GM18870 (cell line): ENCODE results near the gene ADGRD1.

Experiments used
- ATAC-seq: cut with Tn5 transposase; IDR thresholded peaks from one replicate; pipeline ENCODE4 v1.9.1; 2021; ENCODE audit warnings: moderate library complexity; ENCODE audit not compliant: unreplicated experiment

ADGRD1 gene

DNA sequence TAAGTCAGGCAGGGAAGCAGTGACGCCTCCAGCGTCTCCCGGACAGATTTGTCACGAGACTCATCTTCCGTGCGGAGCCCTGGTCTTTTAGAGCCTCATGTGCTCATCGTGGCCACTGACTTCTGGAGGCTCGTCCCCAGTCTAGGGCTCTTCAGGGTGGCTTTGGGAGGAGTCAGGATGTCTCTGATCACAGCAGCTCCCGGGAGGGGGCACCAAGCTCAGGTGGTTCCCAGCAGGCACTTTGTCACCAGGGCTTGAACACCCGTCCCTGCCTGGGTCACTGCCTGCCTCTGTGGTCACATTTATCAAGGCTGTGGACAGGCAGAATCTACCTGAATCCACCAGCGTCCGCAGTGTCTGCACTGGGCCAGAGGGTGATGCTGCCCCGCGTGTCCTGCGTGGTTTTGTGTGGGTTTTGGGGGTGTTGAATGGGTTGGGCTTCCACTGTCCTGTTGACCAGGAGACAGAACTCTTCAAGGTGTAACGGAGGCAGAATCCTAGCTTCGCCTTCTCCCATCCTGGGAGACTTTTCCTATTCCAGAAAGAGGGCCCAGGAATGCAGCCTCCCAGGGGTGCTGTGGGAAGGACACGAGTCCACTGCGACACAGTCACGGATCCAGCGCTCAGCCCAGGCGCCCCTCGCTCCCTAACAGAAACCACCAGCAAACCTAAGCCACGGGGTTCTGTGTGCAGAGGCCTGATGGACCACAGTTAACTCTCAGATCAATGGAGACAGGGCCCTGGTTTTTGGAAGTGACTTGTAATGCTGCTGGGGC is 132.3 kb downstream of the ADGRD1 start:
- ATAC-seq: no peak

DNA sequence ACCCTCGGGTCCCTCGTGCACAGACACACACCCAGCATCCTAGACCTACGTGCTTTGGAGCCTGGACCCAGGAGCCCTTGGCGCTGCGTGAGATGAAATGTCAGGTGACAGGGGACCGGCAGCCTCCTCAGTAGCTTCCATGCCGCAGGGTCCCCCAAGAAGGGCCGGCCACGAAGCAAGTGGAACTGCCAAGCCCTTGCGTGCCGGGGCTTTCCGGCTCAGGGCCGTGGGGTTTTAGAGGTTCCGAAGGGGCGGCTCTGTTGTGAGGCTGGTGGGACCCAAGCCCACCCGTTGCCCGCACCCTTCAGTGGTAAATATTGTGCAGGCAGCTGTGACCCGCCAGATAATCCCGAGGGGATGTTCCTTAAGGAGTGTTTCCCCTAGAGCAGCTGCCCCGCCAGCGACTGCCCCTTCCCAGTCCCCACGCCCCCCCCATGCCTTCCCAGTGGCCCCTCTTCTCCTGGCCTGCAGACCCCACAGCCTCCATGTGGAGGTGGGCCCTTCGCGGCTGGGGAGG is 133.7 kb downstream of the ADGRD1 start:
- ATAC-seq: no peak

DNA sequence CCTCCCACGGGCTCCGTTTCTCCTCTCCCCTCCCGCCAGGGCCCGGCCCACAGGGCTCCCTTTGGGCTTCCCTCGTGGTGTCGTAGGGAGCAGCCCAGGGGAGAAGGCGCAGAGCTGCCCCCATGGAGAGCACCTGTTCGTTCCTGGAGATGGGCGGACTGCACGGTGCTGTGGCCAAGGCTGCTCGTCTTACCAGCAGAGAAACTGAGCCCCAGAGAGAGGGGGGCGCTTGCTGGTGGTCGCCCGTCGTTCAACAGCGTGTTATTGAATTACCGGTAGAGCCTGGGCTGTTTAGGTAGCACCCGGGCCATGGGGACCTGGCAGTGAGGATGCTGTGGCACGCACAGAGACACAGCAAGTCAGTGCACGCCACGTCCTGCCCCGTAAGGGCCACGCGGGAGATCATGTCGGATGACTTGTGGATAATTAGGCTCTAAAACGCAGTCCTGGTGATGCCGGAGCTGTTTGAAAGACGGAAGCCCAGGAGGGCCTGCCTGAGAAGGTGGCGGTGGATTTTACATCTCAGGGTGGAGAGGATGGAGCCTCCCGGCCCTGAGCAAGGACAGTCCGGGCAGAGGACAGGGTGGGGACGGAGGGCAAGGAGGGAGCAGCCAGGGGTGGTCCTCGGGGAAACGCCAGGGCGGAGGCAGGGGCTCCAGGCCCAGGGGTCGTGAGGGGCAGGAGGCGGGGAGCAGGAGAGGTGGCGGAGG is 134.4 kb downstream of the ADGRD1 start:
- ATAC-seq: no peak

DNA sequence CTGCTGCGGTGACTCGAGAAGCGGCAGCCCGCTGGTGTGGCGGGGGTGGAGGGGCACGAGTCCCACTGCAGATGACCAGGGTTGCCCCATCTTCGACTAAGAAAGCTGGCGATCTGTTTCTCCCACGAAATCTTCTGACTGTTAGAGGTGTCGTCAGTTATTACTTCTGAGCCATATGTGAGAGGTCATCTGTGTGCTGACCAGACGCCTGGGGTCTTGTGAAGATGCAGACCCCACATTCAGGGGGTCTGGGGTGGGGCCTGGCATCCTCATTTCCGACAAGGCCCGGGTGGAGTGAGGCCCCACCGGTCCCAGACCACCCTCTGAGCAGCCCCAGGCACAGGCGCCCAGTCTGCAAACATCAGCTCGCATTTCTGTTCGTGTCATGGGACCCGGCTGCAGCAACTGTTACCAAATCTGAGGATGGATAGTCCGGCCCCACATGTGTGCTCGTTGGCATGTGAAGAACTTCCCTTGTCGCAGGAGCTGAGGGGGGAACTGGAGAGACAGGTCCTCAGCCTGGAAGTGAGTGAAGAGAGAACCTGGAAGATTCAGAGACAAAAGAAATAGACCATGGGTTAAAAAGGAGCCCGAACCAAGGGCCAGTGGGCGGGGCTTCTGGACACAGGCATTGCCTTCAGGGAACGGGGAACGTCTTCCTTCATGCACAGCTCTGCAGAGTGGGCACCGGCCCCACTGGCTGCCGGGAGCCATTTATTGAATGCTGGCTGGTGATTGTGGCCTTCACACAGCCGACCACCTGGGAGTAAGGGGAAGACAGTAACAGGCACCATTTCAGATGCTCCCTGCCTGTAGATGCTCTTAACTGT is 135.2 kb downstream of the ADGRD1 start:
- no peak for ATAC-seq

DNA sequence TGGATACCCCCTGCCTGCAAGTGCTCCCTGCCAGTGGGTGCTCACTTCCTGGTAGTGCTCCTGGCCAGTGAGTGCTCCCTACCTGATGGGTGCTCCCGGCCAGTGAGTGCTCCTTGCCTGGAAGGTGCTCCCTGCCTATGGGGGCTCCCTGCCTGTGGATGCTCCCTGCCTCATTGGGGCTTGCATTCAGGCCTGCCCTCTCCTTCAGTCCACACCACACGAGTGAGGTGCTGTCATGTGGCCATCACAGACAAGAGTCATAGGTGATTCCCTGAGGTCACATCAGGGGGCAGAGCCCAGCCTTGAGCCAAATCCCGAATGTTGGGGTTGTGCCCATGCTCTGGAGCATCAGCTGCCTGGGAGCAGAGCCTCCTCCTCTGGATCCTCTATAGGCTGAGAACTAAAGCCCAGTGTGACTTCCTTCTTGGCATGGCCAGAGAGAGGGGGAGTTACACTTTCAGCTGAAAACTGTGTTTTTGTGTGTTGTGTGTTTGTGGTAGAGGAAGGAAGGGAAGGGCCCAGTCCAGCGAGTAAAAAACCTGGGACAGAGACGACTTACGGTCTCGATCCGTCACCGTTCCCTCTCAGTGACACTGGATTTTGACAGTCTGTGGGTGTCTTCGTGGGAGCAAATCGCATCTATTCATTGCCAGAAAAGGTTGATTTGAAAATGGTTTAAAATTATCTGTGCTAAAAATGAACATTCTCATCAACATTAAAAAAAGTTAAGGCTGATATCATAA is 136.0 kb downstream of the ADGRD1 start:
- no peak for ATAC-seq

DNA sequence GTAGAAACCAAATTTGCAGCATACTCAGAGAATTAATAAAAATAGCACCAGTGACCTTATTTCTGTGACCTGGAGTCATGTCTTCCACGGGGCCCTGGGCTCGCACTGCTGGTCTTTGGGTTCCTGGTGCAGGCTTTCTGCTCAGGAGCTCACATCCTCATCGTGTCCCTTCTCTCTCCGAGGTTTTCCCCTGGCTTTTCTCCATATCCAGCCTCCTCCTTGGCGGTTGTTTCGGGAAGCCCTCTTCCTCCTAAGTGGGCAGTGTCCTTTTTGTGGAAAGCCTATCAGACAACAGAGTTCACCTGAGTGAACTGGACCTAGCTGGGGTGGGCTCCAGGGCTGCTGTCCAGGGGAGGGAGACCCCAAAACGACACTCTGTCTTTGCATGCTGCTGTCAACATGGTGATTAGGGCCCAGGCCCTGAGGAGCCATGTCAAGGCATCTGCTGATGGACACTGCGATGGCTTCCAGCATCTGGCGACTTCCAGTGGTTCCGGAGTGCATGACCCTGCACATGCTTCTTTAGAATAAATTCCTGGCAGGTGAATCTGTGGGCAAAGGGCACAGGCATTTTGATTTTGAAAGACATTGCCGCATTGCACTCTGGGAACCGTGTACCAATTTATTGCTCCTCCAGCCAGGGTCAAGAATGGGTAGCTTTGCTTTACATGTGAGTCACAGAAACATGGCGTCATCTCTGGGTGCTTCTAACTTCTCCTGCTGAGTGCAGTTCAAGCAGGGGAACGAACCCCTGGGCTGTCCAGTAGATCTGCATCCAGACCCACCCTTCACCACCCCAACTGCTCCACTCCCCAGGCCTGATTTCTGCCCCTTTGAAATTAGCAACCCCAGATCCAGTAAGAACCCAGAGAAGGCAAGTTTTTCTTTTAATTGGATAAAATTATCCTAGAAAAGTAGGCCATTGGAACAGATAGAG is 136.8 kb downstream of the ADGRD1 start:
- no peak for ATAC-seq

DNA sequence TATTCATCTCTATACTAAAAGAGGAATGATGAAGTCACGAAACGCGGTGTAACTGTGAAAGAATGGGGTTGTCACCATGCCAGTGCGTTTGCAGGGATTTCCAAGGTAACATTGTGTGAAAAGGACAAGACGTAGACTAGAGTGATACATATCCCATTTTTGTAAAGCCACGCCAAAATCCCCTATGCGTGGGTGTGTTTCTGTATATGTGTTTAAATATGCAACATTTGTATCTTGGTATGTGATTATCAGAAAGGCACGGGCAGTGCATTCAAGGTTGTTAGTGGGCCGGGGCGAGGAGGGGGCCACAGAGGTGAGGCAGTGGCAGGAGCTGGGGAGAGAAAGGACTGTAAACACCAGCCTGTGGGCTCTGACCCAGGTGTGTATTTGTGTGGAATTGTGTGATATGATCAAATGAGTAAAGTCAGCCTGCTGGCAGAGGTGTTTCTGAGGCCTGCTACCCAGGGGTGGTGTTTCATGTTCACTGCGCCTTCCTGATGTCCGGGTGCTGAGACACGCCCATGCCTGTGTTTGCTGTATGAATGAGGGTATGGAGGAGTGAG is 137.8 kb downstream of the ADGRD1 start:
- peak; percentile 44 for ATAC-seq

DNA sequence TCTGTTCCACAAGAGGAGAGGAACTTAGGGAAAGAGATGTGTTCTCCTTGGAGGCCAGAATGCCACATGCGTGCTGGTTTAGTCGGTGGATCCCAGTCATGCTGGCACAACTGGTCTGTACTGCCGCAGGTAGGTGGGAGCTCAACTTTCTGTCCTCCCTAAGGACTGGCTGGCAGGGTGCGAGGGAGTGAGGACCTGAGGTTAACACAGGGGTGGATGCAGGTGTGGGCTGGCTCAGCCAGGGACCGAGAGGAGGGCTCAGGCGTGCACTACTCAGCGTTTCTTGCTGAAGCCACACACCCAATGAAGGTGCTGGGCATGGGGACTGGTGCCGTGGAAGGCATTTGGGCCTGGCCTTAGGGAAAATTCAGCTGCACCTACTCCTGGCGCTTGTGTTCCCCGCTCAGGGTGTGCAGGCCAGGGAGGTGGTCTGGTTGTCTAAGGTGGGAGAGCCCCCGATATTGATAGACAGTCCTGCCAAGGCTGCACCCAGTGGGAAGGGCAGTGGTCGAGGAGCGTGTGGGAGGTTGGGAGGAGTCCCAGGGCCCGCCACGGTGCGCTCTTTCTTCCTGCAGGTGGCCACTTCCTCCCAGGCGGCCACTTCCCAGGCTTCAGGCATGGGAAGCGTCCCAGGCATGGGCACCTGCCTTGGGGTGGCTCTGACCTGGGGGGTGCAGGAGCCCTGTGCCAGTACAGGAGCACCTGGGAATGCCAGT is 138.4 kb downstream of the ADGRD1 start:
- no peak for ATAC-seq

DNA sequence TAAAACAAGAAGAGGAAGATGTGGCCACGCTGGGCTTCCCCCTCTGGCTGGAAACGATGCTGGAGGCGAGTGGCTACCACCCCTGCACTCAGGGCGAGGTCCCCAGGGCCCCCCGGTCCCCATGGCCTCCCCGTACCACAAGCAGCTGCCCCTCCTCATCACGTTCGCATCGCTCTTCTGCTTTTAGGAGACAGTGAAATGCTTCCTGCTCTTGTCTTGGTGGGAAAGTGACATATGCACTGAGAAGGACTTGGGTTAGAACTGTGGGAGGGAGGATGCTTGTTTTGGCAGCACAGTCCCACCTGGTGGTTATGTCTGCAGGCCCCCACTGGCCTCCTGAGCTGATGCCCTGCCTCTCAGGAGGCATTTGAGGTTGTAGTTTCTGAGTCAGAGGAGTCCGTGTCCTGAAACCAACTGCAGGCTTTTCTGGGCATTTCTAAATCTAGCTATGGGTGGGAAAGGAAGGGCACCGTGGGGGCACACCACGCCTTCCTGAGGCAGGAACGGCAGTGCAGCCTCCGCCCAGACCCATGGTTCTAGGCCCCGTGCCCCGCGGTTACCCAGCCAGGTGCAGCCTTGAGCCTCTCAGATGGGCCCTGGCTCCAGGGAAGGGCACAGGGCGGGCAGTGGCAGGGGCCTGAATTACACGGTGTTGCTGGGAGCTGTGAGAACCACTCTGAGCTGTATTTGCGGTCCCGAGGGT is 139.3 kb downstream of the ADGRD1 start:
- peak; percentile 66 for ATAC-seq

DNA sequence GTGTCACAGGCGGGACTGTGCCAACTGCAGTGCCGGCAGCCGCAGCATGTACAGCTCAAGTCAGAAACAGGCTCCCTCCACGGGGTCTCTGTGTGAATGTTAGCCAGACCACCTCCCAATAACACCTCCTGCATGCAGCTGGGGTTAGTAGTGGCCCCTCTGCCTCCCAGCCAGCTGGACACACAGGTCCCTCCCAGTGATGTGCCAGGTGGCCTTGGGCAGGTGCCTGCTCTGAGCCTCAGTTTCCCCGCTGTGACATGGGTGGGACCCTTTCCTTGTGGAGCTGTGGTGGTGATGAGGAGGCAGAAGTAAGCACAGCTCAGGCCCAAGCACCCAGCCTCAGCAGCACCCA is 139.9 kb downstream of the ADGRD1 start:
- no peak for ATAC-seq

DNA sequence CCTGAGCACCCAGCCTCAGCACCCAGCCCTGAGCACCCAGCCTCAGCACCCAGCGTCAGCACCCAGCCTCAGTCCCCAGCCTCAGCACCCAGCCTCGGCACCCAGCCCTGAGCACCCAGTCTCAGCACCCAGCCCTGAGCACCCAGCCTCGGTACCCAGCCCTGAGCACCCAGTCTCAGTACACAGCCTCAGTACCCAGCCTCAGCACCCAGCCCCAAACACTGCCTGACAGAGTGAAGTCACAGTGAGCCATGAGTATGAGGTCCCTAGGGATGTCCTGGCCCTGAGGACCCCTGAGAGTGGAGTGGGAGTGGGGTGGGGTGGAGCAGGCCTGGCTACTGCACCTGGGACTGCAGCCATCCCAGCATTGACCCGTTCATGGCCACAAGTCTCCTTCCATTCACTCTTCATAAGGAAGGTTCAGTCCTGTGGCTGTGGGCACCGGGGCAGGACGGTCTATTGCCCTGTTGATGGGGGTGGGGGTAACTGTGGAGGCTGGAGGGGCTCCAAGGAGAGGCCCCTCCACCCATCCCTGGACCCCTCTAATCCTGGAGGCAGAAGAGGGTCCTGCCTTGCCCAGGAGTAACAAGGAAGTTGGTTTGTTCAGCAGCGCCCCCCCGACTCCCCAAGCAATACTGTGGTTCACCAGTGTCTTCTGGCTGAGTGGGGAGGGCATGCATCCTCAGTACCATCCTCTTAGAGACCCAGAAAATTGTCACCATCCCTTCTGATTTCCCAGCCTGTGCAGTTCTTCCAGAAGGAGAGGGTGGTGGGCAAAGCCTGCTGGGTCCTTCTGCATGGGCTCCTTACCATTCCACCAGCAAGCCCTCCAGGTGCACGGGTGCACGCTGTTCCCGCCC is 140.5 kb downstream of the ADGRD1 start:
- no peak for ATAC-seq

DNA sequence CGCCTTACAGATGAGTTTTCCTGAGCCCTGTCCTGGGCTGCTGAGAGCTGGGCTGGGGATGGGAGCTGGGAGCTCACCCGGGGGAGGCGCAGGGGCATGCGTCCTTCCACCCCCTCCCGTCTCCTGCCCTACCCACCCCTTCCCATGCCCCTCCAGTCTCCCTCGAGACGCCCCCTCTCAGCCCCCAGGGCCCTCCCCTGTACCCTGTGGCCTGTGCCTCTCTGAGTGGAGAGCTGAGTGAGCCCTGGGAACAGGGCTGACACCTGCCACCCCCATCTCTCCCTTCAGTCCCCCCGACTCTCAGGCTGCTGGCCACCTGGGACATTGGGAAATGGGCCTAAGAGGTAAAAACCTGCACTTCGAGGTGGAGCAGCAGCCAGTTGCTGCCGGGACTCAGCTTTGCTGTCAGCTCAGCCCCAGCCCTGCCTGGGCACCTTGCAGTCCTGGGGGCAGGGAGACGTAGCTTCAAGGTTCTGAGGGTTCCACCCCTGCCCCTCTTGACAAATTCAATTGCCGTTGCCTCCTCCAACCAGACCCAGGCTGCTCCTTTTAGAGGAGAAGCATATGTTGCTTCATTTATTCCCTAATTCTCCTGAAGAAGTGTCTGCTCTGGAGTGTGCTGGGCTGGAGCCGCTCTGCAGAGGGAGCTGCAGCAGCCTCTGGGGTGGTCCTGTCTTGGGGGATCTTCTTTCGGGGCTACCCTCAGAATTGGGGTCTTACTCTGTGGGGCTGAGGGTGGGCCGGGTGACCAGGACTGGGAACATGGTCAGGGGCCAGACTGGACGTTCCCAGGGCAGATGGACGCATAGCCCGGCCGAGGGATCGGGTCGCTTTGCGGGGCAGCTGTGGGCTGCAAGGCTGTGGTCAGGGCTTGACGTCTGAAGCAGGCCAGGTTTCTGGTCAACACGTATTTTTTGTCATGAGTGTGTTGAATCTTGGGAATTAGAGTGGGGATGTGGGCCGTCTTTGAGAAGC is 141.4 kb downstream of the ADGRD1 start:
- ATAC-seq: no peak

DNA sequence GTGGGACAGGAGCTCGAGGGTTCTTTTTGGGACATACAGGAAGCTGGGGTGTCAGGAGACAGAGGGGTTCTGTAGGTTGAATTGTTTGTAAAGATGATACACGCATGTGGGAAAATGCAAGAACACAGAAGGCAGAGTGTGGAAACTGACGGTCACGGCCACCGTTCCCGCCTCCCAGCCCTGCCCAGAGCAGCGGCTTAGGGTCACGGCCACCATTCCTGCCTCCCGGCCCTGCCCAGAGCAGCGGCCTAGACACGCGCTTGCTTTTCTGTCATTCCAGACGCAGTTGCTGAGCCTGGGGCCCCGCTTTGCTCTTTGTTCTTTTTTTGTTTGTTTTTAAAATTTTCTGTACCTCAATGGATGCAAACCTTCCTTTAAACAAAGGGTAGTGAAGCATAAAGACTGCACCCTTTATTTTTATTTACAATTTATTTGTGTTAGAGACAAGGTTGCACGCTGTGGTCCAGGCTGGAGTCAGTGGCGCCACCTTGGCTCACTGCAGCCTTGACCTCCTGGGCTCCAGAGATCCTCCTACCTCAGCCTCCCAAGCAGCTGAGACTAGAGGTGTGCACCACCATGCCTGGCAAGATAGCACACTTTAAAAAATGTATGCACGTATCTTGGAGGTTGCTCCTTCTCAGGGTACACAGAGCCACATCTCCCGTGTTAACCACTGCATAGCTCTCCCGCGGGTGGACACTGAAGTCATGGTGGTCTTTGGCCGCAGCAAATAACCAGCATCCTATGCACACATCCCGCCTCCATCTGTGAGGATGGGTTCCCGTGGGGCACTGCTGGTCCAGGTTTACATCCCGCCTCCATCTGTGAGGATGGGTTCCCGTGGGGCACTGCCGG is 142.3 kb downstream of the ADGRD1 start:
- ATAC-seq: no peak

DNA sequence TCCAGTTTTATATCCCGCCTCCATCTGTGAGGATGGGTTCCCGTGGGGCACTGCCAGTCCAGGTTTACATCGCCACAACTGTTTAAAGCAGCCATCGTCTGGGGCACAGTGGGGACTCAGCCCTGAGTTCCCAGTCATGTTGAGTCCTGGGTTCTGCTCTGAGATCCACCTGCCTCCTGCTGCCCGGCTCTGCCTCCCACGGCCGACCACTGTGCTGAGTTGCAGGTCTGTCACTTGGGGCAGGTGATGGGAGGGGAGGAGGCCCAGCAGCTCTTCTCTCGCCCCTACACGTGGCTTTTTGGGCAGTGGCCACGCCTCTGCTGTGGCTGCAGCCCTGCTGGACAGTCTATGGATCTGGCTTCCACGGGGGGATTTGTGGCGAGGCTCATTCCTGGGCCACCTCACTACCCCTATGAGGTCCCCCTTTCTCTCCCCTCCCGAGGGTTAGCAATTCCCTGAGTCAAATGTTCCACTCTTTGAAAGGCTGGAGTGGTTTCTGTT is 143.0 kb downstream of the ADGRD1 start:
- ATAC-seq: no peak
